ENCODE results near the gene DCHS2.

Gene DCHS2

GRCh38 chr4:154415313-154415712 is 76.3 kb downstream of the DCHS2 start:
- Histone ChIP-seq H2AK5ac (ENCODE audit: low read length) (no peak overlapping the region), H4K12ac (ENCODE audit: low read depth, low read length) (no peak overlapping the region), H3K4me3 (ENCODE audit: low read depth, low read length) (no peak overlapping the region), H3K27me3 (ENCODE audit: insufficient read depth, low read length) (no peaks in the 10 kb centered on the region), H3K14ac (ENCODE audit: low read length) (no peak overlapping the region), H3K79me2 (ENCODE audit: control insufficient read depth, insufficient read depth, low read length, poor library complexity) (no peaks in the 10 kb centered on the region), H3K9ac (ENCODE audit: low read length) (no peak overlapping the region), H3K18ac (ENCODE audit: low read length) (no peak overlapping the region), H2BK5ac (ENCODE audit: low read depth, low read length, poor library complexity) (no peak overlapping the region), H3K79me1 (ENCODE audit: low read length) (no peaks in the 10 kb centered on the region), H2BK120ac (ENCODE audit: insufficient read depth, low read length, poor library complexity) (no peak overlapping the region), H3K4me2 (ENCODE audit: low read length) (no peak overlapping the region), H4K91ac (ENCODE audit: low read depth, low read length) (no peak overlapping the region), H3K4me1 (ENCODE audit: control insufficient read depth in 1 of 2, insufficient read depth in 2 of 2, low read length in 2 of 2) (peaks cover 0 to 3% of the 10 kb centered on the region in 2 experiments), H3K4ac (ENCODE audit: low read depth, low read length) (no peak overlapping the region), H2BK12ac (ENCODE audit: low read length) (no peak overlapping the region), H2AFZ (ENCODE audit: insufficient read depth, low read length, poor library complexity) (no peak overlapping the region), H3K36me3 (ENCODE audit: control insufficient read depth in 1 of 2, insufficient read depth in 2 of 2, low read length in 2 of 2) (no peaks in the 10 kb centered on the region), H4K8ac (ENCODE audit: low read depth, low read length) (no peak overlapping the region), H3K9me3 (ENCODE audit: insufficient read depth, low read depth, low read length) (no peaks in the 10 kb centered on the region), H3K23ac (ENCODE audit: low read length) (no peak overlapping the region), H3K27ac (ENCODE audit: low read depth, low read length) (no peak overlapping the region)
- WGBS (ENCODE audit: extremely low coverage, insufficient coverage, insufficient read length), result no CpG with 5 or more reads among the region's 4 CpGs
- DNase-seq, result no peak

DNA sequence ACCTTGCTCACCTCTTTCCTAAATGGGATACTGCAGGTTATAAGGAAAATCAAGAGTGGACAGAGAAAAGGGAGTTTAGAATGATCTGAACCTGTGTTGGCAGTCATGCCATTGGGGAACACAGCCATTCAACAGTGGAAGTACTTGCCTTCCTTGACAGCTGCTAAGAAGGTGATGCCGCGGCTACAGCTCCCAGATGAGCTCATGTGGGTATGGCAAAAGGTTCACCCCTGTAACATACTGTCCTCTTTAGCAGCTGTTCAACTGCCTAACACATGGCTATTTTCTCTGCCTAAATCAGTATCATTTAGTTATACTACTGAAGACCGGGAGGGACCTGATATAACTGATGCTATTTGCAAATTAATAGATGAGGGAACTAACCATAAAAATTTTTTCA is 76.8 kb downstream of the DCHS2 start:
- Histone ChIP-seq H3K4me3 (ENCODE audit: low read depth, low read length) (no peak overlapping the region), H2AK5ac (ENCODE audit: low read length) (no peak overlapping the region), H2BK120ac (ENCODE audit: insufficient read depth, low read length, poor library complexity) (no peak overlapping the region), H3K4me2 (ENCODE audit: low read length) (no peak overlapping the region), H2BK5ac (ENCODE audit: low read depth, low read length, poor library complexity) (no peak overlapping the region), H4K12ac (ENCODE audit: low read depth, low read length) (no peak overlapping the region), H3K36me3 (ENCODE audit: control insufficient read depth in 1 of 2, insufficient read depth in 2 of 2, low read length in 2 of 2) (no peaks in the 10 kb centered on the region), H3K4ac (ENCODE audit: low read depth, low read length) (no peak overlapping the region), H3K14ac (ENCODE audit: low read length) (no peak overlapping the region), H3K27ac (ENCODE audit: low read depth, low read length) (no peak overlapping the region), H3K4me1 (ENCODE audit: control insufficient read depth in 1 of 2, insufficient read depth in 2 of 2, low read length in 2 of 2) (peaks cover 0 to 3% of the 10 kb centered on the region in 2 experiments), H3K79me2 (ENCODE audit: control insufficient read depth, insufficient read depth, low read length, poor library complexity) (no peaks in the 10 kb centered on the region), H3K9ac (ENCODE audit: low read length) (no peak overlapping the region), H2BK12ac (ENCODE audit: low read length) (no peak overlapping the region), H3K18ac (ENCODE audit: low read length) (no peak overlapping the region), H4K91ac (ENCODE audit: low read depth, low read length) (no peak overlapping the region), H3K9me3 (ENCODE audit: insufficient read depth, low read depth, low read length) (no peaks in the 10 kb centered on the region), H3K79me1 (ENCODE audit: low read length) (no peaks in the 10 kb centered on the region), H4K8ac (ENCODE audit: low read depth, low read length) (no peak overlapping the region), H2AFZ (ENCODE audit: insufficient read depth, low read length, poor library complexity) (no peak overlapping the region), H3K23ac (ENCODE audit: low read length) (no peak overlapping the region), H3K27me3 (ENCODE audit: insufficient read depth, low read length) (no peaks in the 10 kb centered on the region)
- WGBS (ENCODE audit: extremely low coverage, insufficient coverage, insufficient read length), result no CpG with 5 or more reads among the region's 3 CpGs
- DNase-seq, result no peak

DNA sequence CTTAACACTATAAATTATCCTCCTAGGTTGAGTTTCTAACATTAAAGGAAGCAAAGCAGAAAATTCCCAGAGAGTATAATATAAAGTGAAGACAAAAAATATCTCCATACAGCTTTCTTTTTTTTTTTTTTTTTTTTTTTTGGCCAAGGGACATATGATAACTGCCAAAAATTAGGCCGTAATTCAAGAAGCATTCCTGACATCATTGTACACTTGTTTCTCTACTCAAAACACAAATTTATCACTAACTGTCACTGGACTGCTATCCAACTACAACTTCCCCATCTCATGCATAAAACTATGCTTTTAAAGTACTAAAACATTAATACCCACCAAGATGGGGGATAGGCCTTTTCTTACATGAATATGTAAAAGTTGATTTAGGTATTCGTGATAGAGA is 77.2 kb downstream of the DCHS2 start:
- Histone ChIP-seq H3K9ac (ENCODE audit: low read length) (no peak overlapping the region), H3K4me2 (ENCODE audit: low read length) (no peak overlapping the region), H3K4me3 (ENCODE audit: low read depth, low read length) (no peak overlapping the region), H3K36me3 (ENCODE audit: control insufficient read depth in 1 of 2, insufficient read depth in 2 of 2, low read length in 2 of 2) (no peaks in the 10 kb centered on the region), H2AK5ac (ENCODE audit: low read length) (no peak overlapping the region), H4K8ac (ENCODE audit: low read depth, low read length) (no peak overlapping the region), H3K18ac (ENCODE audit: low read length) (no peak overlapping the region), H3K4ac (ENCODE audit: low read depth, low read length) (no peak overlapping the region), H4K12ac (ENCODE audit: low read depth, low read length) (no peak overlapping the region), H2AFZ (ENCODE audit: insufficient read depth, low read length, poor library complexity) (no peak overlapping the region), H3K79me2 (ENCODE audit: control insufficient read depth, insufficient read depth, low read length, poor library complexity) (no peaks in the 10 kb centered on the region), H3K27me3 (ENCODE audit: insufficient read depth, low read length) (no peaks in the 10 kb centered on the region), H3K27ac (ENCODE audit: low read depth, low read length) (no peak overlapping the region), H2BK12ac (ENCODE audit: low read length) (no peak overlapping the region), H3K23ac (ENCODE audit: low read length) (no peak overlapping the region), H4K91ac (ENCODE audit: low read depth, low read length) (no peak overlapping the region), H3K9me3 (ENCODE audit: insufficient read depth, low read depth, low read length) (no peaks in the 10 kb centered on the region), H3K79me1 (ENCODE audit: low read length) (no peaks in the 10 kb centered on the region), H3K14ac (ENCODE audit: low read length) (no peak overlapping the region), H2BK5ac (ENCODE audit: low read depth, low read length, poor library complexity) (no peak overlapping the region), H2BK120ac (ENCODE audit: insufficient read depth, low read length, poor library complexity) (no peak overlapping the region), H3K4me1 (ENCODE audit: control insufficient read depth in 1 of 2, insufficient read depth in 2 of 2, low read length in 2 of 2) (peaks cover 0 to 3% of the 10 kb centered on the region in 2 experiments)
- WGBS (ENCODE audit: extremely low coverage, insufficient coverage, insufficient read length), result 100% methylated on average over 1 of the region's 2 CpGs
- no peak for DNase-seq

DNA sequence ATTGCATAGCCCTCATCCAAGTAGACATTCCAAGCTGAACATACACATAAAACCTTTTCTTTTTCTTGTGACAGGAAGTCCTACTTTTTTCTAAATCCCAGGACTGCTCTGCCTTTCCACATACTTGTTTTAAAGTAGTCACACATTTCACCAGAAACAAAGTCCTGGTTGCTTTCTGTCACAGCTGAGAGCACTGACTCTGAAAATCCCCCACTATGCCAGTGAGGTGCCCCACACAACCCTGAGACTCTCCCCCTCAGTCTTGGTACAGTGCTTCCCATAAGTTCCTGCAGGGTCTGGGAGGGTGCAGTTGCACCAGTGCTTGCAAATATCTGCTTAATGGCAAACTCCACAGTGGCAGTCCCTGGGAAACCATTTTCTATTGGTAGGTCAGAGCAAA is 84.2 kb downstream of the DCHS2 start:
- no peaks in the 10 kb centered on the region for H3K9me3 ChIP-seq (ENCODE audit: insufficient read depth, low read depth, low read length)
- no peaks in the 10 kb centered on the region for H3K79me2 ChIP-seq (ENCODE audit: control insufficient read depth, insufficient read depth, low read length, poor library complexity)
- no peak overlapping the region for H3K23ac ChIP-seq (ENCODE audit: low read length)
- H3K27me3 ChIP-seq (ENCODE audit: insufficient read depth, low read length), result no peaks in the 10 kb centered on the region
- no peak overlapping the region for H3K14ac ChIP-seq (ENCODE audit: low read length)
- H2BK120ac ChIP-seq (ENCODE audit: insufficient read depth, low read length, poor library complexity), result no peak overlapping the region
- H3K9ac ChIP-seq (ENCODE audit: low read length), result no peak overlapping the region
- no peaks in the 10 kb centered on the region for H3K36me3 ChIP-seq (ENCODE audit: control insufficient read depth in 1 of 2, insufficient read depth in 2 of 2, low read length in 2 of 2)
- H4K8ac ChIP-seq (ENCODE audit: low read depth, low read length), result no peak overlapping the region
- no peaks in the 10 kb centered on the region for H3K4me1 ChIP-seq (ENCODE audit: control insufficient read depth in 1 of 2, insufficient read depth in 2 of 2, low read length in 2 of 2)
- no peak overlapping the region for H2AFZ ChIP-seq (ENCODE audit: insufficient read depth, low read length, poor library complexity)
- H3K4ac ChIP-seq (ENCODE audit: low read depth, low read length), result no peak overlapping the region
- H4K12ac ChIP-seq (ENCODE audit: low read depth, low read length), result no peak overlapping the region
- no peak overlapping the region for H2BK12ac ChIP-seq (ENCODE audit: low read length)
- H4K91ac ChIP-seq (ENCODE audit: low read depth, low read length), result no peak overlapping the region
- H3K18ac ChIP-seq (ENCODE audit: low read length), result no peak overlapping the region
- H2AK5ac ChIP-seq (ENCODE audit: low read length), result no peak overlapping the region
- H3K27ac ChIP-seq (ENCODE audit: low read depth, low read length), result no peak overlapping the region
- no peak for DNase-seq
- H3K79me1 ChIP-seq (ENCODE audit: low read length), result no peaks in the 10 kb centered on the region
- no peak overlapping the region for H2BK5ac ChIP-seq (ENCODE audit: low read depth, low read length, poor library complexity)
- H3K4me2 ChIP-seq (ENCODE audit: low read length), result no peak overlapping the region
- H3K4me3 ChIP-seq (ENCODE audit: low read depth, low read length), result no peak overlapping the region
